Measurements from ENCODE around the gene YTHDF1. TPM values are rescaled to one million over a fixed set of nuclear protein-coding genes. Genes with fewer than 3 reads are reported as not detected.

The YTHDF1 gene
- total and polyA plus RNA-seq, 12 donors = 15.3 to 31.6 (median 21.4) TPM

- no peak overlapping the region for H3K4me3 ChIP-seq
- no peak overlapping the region for H3K27ac ChIP-seq
- H3K4me1 ChIP-seq = peaks cover 0 to 1% (median 0%) of the 10 kb centered on the region in 9 donors
- TF ChIP-seq, protein P1, sequence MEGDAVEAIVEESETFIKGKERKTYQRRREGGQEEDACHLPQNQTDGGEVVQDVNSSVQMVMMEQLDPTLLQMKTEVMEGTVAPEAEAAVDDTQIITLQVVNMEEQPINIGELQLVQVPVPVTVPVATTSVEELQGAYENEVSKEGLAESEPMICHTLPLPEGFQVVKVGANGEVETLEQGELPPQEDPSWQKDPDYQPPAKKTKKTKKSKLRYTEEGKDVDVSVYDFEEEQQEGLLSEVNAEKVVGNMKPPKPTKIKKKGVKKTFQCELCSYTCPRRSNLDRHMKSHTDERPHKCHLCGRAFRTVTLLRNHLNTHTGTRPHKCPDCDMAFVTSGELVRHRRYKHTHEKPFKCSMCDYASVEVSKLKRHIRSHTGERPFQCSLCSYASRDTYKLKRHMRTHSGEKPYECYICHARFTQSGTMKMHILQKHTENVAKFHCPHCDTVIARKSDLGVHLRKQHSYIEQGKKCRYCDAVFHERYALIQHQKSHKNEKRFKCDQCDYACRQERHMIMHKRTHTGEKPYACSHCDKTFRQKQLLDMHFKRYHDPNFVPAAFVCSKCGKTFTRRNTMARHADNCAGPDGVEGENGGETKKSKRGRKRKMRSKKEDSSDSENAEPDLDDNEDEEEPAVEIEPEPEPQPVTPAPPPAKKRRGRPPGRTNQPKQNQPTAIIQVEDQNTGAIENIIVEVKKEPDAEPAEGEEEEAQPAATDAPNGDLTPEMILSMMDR (IDR thresholded peaks at IDR 0.05) = no peak
- WGBS, 2 donors = 39 to 48% methylated on average over 6 of the region's 6 CpGs
- H3K36me3 ChIP-seq = no peaks in the 10 kb centered on the region
- no peaks in the 10 kb centered on the region for H3K9me3 ChIP-seq
- DNase-seq (no peak), ATAC-seq (no peak)
- intact Hi-C loops (cut with DNase I) = loop anchor here in 1 of 10 donors (5.0 kb wide), 1 partner anchor 112 kb away; no protein-coding TSS in a partner anchor
- peaks cover 10 to 71% (median 39%) of the 10 kb centered on the region in 7 donors for H3K27me3 ChIP-seq
Measured at GRCh38 chr20:63169681-63170080, 46.2 kb downstream of the YTHDF1 start.

DNA sequence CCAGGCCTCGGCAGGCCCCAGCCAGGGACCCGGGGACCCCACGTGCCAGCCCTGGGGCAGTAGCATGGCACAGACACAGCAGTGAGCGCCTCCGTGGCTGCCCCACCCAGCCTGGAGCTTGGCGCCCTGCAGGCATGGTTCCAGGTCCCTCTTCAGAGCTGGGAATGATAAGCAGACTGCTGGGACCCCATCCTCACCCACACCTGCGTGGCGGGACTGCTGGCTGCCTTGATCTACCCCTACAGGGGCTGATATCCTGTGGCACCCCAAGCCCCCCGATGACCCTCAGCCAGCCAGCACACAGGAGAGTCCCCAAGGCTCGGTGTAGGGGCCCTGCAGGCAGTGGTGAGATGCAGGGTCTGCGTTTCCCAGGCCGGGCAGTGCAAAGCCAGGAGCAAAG is 47.1 kb downstream of the YTHDF1 start:
- TF ChIP-seq, protein P1 (IDR thresholded peaks at IDR 0.05) = no peak
- Histone ChIP-seq H3K36me3 (no peaks in the 10 kb centered on the region), H3K4me3 (no peak overlapping the region), H3K27ac (no peak overlapping the region), H3K9me3 (no peaks in the 10 kb centered on the region), H3K4me1 (no peaks in the 10 kb centered on the region), H3K27me3 (peaks cover 3 to 70% (median 37%) of the 10 kb centered on the region in 7 donors)
- no peak for DNase-seq
- intact Hi-C loops (cut with DNase I) = no loop called here
- 69 to 88% methylated on average over 12 of the region's 12 CpGs for WGBS, 2 donors
- ATAC-seq = no peak

GRCh38 chr20:63167918-63168520 is 47.9 kb downstream of the YTHDF1 start:
- peaks cover 0 to 68% (median 37%) of the 10 kb centered on the region in 7 donors for H3K27me3 ChIP-seq
- ATAC-seq (no peak), DNase-seq (peak in 1 of 2 donors; percentile 11)
- no peaks in the 10 kb centered on the region for H3K9me3 ChIP-seq
- WGBS, 2 donors = 80 to 83% methylated on average over 22 to 23 of the region's 23 CpGs
- no peaks in the 10 kb centered on the region for H3K36me3 ChIP-seq
- H3K4me3 ChIP-seq = no peak overlapping the region
- H3K4me1 ChIP-seq = no peaks in the 10 kb centered on the region
- TF ChIP-seq, protein P1 (IDR thresholded peaks at IDR 0.05) = no peak
- H3K27ac ChIP-seq = no peak overlapping the region
- intact Hi-C loops (cut with DNase I) = no loop called here

DNA sequence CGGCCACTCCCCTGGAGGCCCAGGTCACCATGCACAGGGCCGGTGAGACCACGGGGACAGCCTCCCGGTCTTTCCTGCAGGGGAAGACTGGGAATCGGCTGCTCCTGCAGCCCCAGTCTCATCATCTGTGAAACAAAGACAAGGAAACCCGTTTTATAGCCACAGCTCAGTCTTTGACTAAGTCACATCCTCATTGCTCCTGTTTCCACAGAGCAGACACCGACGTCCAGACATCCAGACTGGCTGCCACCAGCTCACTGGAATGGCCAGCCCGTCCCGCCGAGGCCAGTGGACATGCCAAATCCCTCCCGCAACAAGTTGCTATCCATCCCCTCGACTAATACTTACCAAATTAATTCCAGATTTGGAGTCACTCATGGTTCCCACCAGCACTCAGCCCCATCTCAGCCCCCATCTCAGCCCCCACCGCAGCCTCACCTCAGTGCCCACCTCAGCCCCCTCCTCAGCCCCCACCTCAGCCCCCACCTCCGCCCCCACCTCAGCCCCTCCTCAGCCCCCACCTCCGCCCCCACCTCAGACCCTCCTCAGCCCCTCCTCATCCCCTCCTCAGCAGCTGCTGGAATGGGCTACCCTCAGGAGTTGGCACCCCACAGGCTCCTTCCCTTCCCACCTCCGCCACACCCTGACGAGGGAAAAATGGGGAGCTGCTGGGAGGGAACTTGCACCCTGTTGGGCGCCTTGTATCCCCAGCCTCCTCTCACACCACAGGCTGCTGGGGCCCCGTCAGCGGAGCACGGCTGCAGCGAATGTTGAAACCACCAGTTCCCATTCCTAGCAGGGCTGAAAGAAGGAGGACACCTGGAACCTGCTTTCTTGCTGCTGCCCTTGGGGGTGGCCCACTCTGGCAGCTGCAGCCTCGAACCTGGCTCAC is 48.7 kb downstream of the YTHDF1 start:
- Histone ChIP-seq H3K27ac (no peak overlapping the region), H3K9me3 (no peaks in the 10 kb centered on the region), H3K4me3 (no peak overlapping the region), H3K4me1 (no peaks in the 10 kb centered on the region), H3K27me3 (peaks cover 0 to 67% (median 35%) of the 10 kb centered on the region in 7 donors), H3K36me3 (no peaks in the 10 kb centered on the region)
- peak in 1 of 2 donors; percentile 4 for DNase-seq
- intact Hi-C loops (cut with DNase I) = no loop called here
- TF ChIP-seq, protein P1 (IDR thresholded peaks at IDR 0.05) = no peak
- 60 to 65% methylated on average over 24 of the region's 24 CpGs for WGBS, 2 donors
- ATAC-seq = no peak
